Peyer's patch (tissue), 4 donors: ENCODE results near the gene PDSS2.

Experiments
- CTCF ChIP-seq, 6 experiments: fragments of 450-650 bp in 4 of 6; fragments of 200-600 bp in 2 of 6; sonication (generic) in 1 of 6; IDR thresholded peaks; one replicate each; pipeline ENCODE4 v1.5.1; 2017 to 2019; ENCODE audit warnings: antibody characterized with exemption in 6 of 6, mild to moderate bottlenecking in 3 of 6, moderate library complexity in 1 of 6
- POLR2A ChIP-seq, 2 donors: fragments of 450-650 bp; IDR thresholded peaks; one replicate each; pipeline ENCODE4 v1.5.1; 2017; ENCODE audit warnings: antibody characterized with exemption in 2 of 2, mild to moderate bottlenecking in 2 of 2, moderate library complexity in 2 of 2

GRCh38 chr6:107440936-107441335 is 18.4 kb downstream of the PDSS2 start:
- no peak for TF ChIP-seq POLR2A (IDR thresholded peaks at IDR 0.05)
- TF ChIP-seq CTCF (IDR thresholded peaks at IDR 0.05): no peak
